NCI-H226 (cell line): ENCODE measurements around the gene AP3B1.
"Not testable (repeated sequence)": the region's sequence is repeated elsewhere in the genome, so short reads cannot be mapped to it uniquely, and the experiment has no call there.

Source experiments
- DNase-seq: peaks from one replicate; pipeline ENCODE4 v3.0.0-alpha.2; 2015

Gene AP3B1

GRCh38 chr5:78060421-78060820 is 234.1 kb downstream of the AP3B1 start:
- no peak for DNase-seq

- no peak for DNase-seq
Measured at GRCh38 chr5:78058625-78059024, 235.9 kb downstream of the AP3B1 start.

DNA sequence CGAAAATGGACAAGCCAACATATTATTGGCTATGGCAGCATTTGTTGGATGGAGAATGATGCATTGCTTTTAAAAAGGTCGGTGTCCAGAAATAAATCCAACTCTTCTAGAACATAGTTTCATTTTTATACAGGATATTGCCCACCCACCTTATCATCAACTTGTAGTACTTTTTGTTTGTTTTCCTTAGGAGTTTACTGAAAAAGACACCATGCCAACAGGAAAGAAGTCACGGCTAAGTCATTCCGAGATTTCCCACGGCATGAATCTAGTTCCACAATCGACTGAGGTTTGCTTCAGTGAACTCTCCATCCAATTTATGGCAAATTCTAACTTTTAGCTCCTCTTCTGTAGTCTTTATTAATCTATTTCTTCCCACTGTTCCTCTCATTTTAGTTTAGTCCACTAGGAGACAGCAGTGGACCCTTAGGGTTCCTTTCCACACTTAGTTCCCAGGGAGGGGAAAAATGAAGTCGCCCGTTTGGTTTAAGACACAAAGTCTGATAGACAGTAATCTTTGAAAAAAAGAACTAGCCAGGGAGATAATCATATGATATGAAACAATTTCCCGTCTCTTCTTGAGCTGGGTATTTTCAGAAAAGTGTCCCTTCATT is 237.5 kb downstream of the AP3B1 start:
- DNase-seq = no peak

DNA sequence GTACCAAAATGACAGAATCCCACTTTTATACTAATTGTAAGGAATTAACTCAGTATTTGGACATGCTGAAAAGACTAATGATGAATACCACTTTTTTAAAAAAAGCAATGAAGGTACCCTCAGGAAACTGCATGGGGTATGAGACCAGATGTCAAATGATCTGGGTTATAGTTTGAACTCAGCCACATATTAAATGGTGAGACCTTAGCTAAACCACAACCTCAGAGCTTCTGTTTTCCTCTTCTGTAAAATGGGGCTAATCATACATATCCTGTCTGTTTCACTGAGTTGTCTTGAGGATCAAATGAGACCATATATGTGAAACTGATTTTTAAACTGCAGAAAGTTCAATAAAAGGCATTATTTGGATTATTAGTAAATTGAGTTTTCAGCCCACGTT is 238.4 kb downstream of the AP3B1 start:
- no peak for DNase-seq

DNA sequence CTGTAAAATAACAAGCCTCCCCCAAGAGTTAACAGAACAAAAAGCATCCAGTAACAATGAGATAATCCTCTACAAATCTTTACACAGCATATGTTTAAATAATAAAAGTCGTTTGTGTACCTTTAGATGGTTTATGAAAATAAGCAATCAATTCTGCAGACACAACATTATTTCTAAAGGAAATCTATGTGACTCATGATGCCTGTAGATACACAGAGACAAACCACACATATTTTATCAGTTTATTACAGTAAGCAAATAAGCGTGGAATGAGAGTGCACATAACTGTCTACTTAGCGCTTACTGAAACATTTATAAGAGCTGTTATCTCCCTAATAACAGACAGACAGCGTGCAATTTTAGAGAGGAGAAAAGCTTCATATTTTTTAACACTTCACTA is 243.6 kb downstream of the AP3B1 start:
- peak; percentile 40 for DNase-seq

DNA sequence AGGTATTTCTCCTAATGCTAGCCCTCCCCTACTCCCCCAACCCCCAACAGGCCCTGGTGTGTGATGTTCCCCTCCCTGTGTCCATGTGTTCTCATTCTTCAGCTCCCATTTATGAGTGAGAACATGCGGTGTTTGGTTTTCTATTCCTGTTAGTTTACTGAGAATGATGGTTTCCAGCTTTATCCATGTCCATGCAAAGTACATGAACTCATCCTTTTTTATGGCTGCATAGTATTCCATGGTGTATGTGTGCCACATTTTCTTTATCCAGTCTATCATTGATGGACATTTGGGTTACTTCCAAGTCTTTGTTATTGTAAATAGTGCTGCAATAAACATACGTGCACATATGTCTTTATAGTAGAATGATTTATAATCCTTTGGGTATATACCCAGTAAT is 247.7 kb downstream of the AP3B1 start:
- not testable (repeated sequence) for DNase-seq

- DNase-seq = no peak
Measured at GRCh38 chr5:78046006-78046405, 248.5 kb downstream of the AP3B1 start.

DNA sequence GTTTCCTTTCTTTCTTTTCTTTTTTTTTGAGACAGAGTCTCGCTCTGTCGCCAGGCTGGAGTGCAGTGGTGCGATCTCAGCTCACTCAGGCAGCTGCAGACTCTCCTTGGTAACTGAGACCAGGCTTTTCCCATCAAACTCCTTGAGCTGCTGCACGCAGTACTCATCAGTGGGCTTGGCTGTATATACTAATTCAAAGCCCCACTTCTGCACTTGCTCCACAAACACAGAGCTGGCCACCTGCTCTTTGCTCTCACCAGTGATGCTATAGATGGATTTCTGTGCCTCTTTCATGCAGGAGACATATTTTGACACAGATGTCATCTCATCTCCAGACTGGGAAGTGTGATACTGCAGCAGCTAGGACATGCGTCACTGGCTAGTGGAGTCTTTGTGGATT is 252.7 kb downstream of the AP3B1 start:
- no peak for DNase-seq

GRCh38 chr5:78025540-78025939 is 269.0 kb downstream of the AP3B1 start:
- DNase-seq = no peak

- no peak for DNase-seq
Measured at GRCh38 chr5:78019744-78020143, 274.8 kb downstream of the AP3B1 start.

- no peak for DNase-seq
Measured at GRCh38 chr5:78016863-78017529, 277.5 kb downstream of the AP3B1 start.

GRCh38 chr5:78009937-78010527 is 284.5 kb downstream of the AP3B1 start:
- DNase-seq = no peak

GRCh38 chr5:78008356-78008967 is 286.0 kb downstream of the AP3B1 start:
- no peak for DNase-seq

GRCh38 chr5:78007233-78007632 is 287.3 kb downstream of the AP3B1 start:
- no peak for DNase-seq

DNA sequence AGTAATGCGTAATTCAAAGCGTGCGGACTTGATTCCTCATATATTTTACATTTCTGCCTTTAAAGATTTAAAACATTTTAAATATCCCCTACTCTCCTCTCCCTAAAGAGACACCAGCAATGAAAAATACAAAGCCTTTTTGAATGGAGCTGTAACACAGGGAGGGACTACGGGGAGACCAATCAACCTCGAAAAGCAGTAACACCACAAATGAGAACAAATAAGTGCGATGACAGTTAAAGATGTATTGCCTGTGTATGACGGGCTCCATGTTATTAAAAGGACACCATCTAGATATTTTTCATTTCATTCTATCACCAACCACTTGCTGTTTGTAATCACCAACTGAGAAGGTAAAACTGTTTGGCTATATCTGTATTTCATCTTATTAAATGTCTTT is 288.0 kb downstream of the AP3B1 start:
- DNase-seq = no peak

GRCh38 chr5:78005021-78005785 is 289.3 kb downstream of the AP3B1 start:
- DNase-seq = no peak

DNA sequence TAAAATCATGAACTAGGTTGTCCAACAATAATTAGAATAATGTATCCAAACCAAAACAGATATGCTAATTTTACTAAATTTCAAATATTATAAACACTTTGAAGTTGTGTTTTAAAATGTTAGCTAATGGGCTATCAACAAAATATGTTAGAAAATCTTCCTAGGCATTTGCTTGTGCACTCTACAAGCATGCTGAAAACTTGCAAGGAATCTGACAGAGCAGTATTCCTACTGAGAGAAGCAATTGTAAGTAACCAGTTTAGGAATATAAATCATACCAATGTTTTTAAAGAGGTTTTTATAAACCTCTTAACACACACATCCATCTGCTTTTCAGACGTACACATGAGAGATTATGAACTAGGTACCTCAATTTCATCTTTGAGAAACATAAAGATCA is 289.9 kb downstream of the AP3B1 start:
- DNase-seq = no peak

DNA sequence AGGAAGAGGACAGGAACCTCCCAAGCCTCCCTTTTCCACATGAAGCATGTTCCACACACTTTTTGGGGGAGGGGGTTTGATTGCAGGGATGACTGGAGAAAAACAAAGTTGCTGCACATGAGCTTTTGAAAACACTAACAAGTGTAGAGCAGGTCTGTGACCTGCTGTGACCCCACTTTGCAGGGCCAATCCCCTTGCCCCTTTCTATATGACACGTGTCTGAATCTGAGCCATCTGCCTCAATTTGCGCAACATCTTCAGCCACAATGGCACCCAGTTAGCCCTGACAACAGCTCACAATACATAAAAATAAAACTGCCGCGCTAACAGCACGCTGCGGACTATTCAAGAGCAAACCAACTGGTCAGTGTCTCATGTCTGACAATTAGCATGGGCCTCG is 290.6 kb downstream of the AP3B1 start:
- no peak for DNase-seq

DNA sequence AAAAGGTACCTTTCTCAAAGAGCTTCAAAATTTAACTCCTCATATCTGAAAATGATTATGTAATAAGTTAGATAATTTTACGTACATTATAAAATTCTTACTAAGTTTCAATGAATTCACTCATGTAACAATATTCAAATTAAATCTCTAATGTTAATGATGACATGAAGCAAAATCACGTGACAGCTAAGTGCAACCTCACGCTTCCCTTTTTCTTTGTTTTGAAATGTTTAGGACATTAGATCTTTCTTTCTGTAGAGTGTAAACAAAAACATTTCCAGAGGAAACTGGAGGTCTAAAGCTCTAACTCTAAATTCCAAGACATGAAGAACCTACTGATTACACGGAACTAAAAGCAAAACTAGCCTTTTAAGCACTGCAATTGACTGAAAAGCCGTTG is 291.0 kb downstream of the AP3B1 start:
- no peak for DNase-seq

DNA sequence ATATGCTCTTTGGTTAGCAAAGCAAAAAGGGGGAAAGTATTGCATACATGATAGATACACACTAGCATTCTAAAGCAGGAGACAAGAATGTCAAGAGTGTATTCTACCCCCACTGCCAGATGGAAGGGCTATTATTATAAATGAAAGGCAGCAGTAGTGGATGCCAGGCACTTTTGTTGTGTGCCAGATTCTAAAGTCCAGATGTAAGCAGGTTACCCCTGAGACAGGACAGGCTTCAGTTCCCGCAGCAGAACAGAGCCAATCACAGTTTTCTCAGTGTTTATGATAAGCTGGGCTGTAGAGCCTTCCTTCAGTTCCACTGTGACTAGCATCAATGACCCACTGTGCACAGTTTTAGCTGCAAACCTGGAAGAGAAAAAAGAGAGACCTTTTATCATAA is 291.8 kb downstream of the AP3B1 start:
- no peak for DNase-seq

- no peak for DNase-seq
Measured at GRCh38 chr5:78001197-78001596, 293.3 kb downstream of the AP3B1 start.

DNA sequence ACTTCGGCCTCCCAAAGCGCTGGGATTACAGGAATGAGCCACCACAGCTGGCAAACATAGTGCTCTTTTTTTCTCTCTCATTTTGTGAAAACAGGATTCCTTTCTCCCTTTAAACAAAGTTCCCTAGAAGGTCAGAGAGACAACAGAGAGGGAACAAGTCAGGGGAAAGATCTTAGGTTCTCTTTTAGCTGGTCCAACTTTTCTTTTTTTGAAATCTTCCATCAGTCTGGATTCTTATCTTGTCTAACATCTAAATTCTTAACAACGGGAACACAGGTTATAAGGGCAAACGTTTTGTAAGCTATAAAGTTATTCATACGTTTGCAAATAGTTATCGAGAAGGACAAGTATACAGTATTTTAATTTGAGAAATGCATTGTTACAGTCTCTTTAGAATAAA is 294.3 kb downstream of the AP3B1 start:
- no peak for DNase-seq

- DNase-seq = no peak
Measured at GRCh38 chr5:77999399-77999798, 295.1 kb downstream of the AP3B1 start.
